Trophoblast cell (in vitro differentiated cells and primary cell): ENCODE data around the gene CLDN2.

ENCODE experiments used
- DNase-seq, 2 donors: peaks; one replicate each; pipeline ENCODE4 v3.0.0-alpha.2; 2016
- H2AFZ ChIP-seq: 2 replicates; pipeline ENCODE4 v1.6.1; 2013; ENCODE audit warnings: low read length, moderate library complexity, mild to moderate bottlenecking; ENCODE audit not compliant: insufficient read depth, poor library complexity
- H2AK5ac ChIP-seq: 2 replicates; pipeline ENCODE4 v1.6.1; 2013; ENCODE audit warnings: mild to moderate bottlenecking, low read length
- H2BK120ac ChIP-seq: 2 replicates; pipeline ENCODE4 v1.6.1; 2013; ENCODE audit warnings: low read length, mild to moderate bottlenecking, moderate library complexity; ENCODE audit not compliant: insufficient read depth, poor library complexity
- H2BK12ac ChIP-seq: 2 replicates; pipeline ENCODE4 v1.6.1; 2013; ENCODE audit warnings: mild to moderate bottlenecking, low read length, moderate library complexity
- H2BK5ac ChIP-seq: 2 replicates; pipeline ENCODE4 v1.6.1; 2013; ENCODE audit warnings: low read length, low read depth, moderate library complexity, mild to moderate bottlenecking; ENCODE audit not compliant: poor library complexity
- H3K14ac ChIP-seq: 2 replicates; pipeline ENCODE4 v1.6.1; 2013; ENCODE audit warnings: mild to moderate bottlenecking, low read length
- H3K18ac ChIP-seq: 2 replicates; pipeline ENCODE4 v1.6.1; 2013; ENCODE audit warnings: mild to moderate bottlenecking, low read length
- H3K23ac ChIP-seq: 2 replicates; pipeline ENCODE4 v1.6.1; 2013; ENCODE audit warnings: low read length
- H3K27ac ChIP-seq: 2 replicates; pipeline ENCODE4 v1.5.1; 2013; ENCODE audit warnings: low read depth, mild to moderate bottlenecking, inconsistent platforms, low read length, moderate library complexity
- H3K27me3 ChIP-seq: 2 replicates; pipeline ENCODE4 v1.6.1; 2013; ENCODE audit warnings: inconsistent platforms, mild to moderate bottlenecking, low read length, moderate library complexity; ENCODE audit not compliant: insufficient read depth
- H3K36me3 ChIP-seq, 2 experiments: 1 replicate in 1 of 2; 2 replicates in 1 of 2; pipeline ENCODE4 v1.6.1; 2013; ENCODE audit warnings: low read length in 2 of 2, mild to moderate bottlenecking in 2 of 2, moderate library complexity in 1 of 2; ENCODE audit not compliant: insufficient read depth in 2 of 2, control insufficient read depth in 1 of 2
- H3K4ac ChIP-seq: 2 replicates; pipeline ENCODE4 v1.6.1; 2013; ENCODE audit warnings: low read depth, mild to moderate bottlenecking, low read length, moderate library complexity
- H3K4me1 ChIP-seq, 2 experiments: 1 replicate in 1 of 2; 2 replicates in 1 of 2; pipeline ENCODE4 v1.6.1; 2013; ENCODE audit warnings: low read length in 2 of 2, mild to moderate bottlenecking in 2 of 2, moderate library complexity in 1 of 2; ENCODE audit not compliant: insufficient read depth in 2 of 2, control insufficient read depth in 1 of 2
- H3K4me2 ChIP-seq: 2 replicates; pipeline ENCODE4 v1.6.1; 2013; ENCODE audit warnings: inconsistent platforms, mild to moderate bottlenecking, low read length, moderate library complexity
- H3K4me3 ChIP-seq: 2 replicates; pipeline ENCODE4 v1.5.1; 2013; ENCODE audit warnings: mild to moderate bottlenecking, low read depth, low read length, inconsistent platforms
- H3K79me1 ChIP-seq: one replicate; pipeline ENCODE4 v1.6.1; 2013; ENCODE audit warnings: low read length
- H3K79me2 ChIP-seq: 2 replicates; pipeline ENCODE4 v1.6.1; 2013; ENCODE audit warnings: low read length, mild to moderate bottlenecking; ENCODE audit not compliant: control insufficient read depth, insufficient read depth, poor library complexity
- H3K9ac ChIP-seq: 2 replicates; pipeline ENCODE4 v1.6.1; 2013; ENCODE audit warnings: mild to moderate bottlenecking, low read length
- H3K9me3 ChIP-seq: 2 replicates; pipeline ENCODE4 v1.6.1; 2013; ENCODE audit warnings: low read depth, mild to moderate bottlenecking, control low read depth, inconsistent platforms, low read length; ENCODE audit not compliant: insufficient read depth
- H4K12ac ChIP-seq: 2 replicates; pipeline ENCODE4 v1.6.1; 2013; ENCODE audit warnings: low read depth, mild to moderate bottlenecking, low read length, moderate library complexity
- H4K8ac ChIP-seq: 2 replicates; pipeline ENCODE4 v1.6.1; 2013; ENCODE audit warnings: low read depth, mild to moderate bottlenecking, low read length, moderate library complexity
- H4K91ac ChIP-seq: one replicate; pipeline ENCODE4 v1.6.1; 2013; ENCODE audit warnings: low read depth, mild to moderate bottlenecking, low read length, moderate library complexity
- WGBS: extraction: QIAGEN DNeasy Blood & Tissue Kit; methylation state at CpG from one replicate; pipeline ENCODE4 v1.1.7; 2013; ENCODE audit warnings: missing lambda C conversion rate; ENCODE audit not compliant: insufficient read length, insufficient coverage; ENCODE audit errors: extremely low coverage; 5-methylcytosine and 5-hydroxymethylcytosine counted together

The CLDN2 gene

GRCh38 chrX:106952988-106953387 is 32.8 kb downstream of the CLDN2 start:
- Histone ChIP-seq H3K79me2 (no peaks in the 10 kb centered on the region), H4K8ac (no peak overlapping the region), H2BK5ac (no peak overlapping the region), H2BK120ac (no peak overlapping the region), H3K27me3 (no peaks in the 10 kb centered on the region), H3K14ac (no peak overlapping the region), H3K4me2 (no peak overlapping the region), H3K36me3 (peaks cover 0 to 5% of the 10 kb centered on the region in 2 experiments), H3K4ac (no peak overlapping the region), H3K23ac (no peak overlapping the region), H3K27ac (no peak overlapping the region), H3K18ac (no peak overlapping the region), H2BK12ac (no peak overlapping the region), H3K79me1 (no peaks in the 10 kb centered on the region), H4K91ac (no peak overlapping the region), H2AK5ac (no peak overlapping the region), H4K12ac (no peak overlapping the region), H2AFZ (no peak overlapping the region), H3K4me3 (no peak overlapping the region), H3K9me3 (no peaks in the 10 kb centered on the region), H3K9ac (no peak overlapping the region), H3K4me1 (no peaks in the 10 kb centered on the region)
- WGBS = no CpG with 5 or more reads among the region's 1 CpG
- DNase-seq = peak in 1 of 2 donors; percentile 40

DNA sequence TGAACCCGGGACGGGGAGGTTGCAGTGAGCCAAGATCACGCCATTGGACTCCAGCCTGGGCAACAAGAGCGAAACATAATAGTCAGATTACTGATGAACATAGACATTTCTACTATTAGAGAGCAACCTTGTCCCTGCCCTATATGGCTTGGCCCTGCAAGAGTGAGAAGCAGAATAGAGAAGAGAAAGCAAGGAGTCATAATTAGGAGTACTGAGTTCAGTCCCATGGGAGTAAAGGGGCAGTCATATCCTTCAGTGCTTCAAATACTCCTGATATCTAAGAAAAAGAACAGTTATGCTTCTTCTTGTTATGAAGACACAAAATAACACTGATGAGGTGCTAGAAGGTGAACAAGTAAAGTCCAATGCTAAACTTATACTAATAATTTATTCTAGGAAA is 33.8 kb downstream of the CLDN2 start:
- H4K8ac ChIP-seq = no peak overlapping the region
- H2AK5ac ChIP-seq = no peak overlapping the region
- H3K9ac ChIP-seq = no peak overlapping the region
- DNase-seq = no peak
- no peak overlapping the region for H3K14ac ChIP-seq
- no peak overlapping the region for H4K12ac ChIP-seq
- no CpG with 5 or more reads among the region's 4 CpGs for WGBS
- H4K91ac ChIP-seq = no peak overlapping the region
- no peak overlapping the region for H3K23ac ChIP-seq
- H3K4me2 ChIP-seq = no peak overlapping the region
- no peaks in the 10 kb centered on the region for H3K27me3 ChIP-seq
- H3K18ac ChIP-seq = no peak overlapping the region
- H2BK12ac ChIP-seq = no peak overlapping the region
- no peaks in the 10 kb centered on the region for H3K79me1 ChIP-seq
- H3K27ac ChIP-seq = no peak overlapping the region
- no peaks in the 10 kb centered on the region for H3K9me3 ChIP-seq
- H3K4ac ChIP-seq = no peak overlapping the region
- H3K4me3 ChIP-seq = no peak overlapping the region
- H2BK120ac ChIP-seq = no peak overlapping the region
- peaks cover 0 to 6% of the 10 kb centered on the region in 2 experiments for H3K36me3 ChIP-seq
- H3K4me1 ChIP-seq = no peaks in the 10 kb centered on the region
- no peak overlapping the region for H2BK5ac ChIP-seq
- no peak overlapping the region for H2AFZ ChIP-seq
- no peaks in the 10 kb centered on the region for H3K79me2 ChIP-seq

DNA sequence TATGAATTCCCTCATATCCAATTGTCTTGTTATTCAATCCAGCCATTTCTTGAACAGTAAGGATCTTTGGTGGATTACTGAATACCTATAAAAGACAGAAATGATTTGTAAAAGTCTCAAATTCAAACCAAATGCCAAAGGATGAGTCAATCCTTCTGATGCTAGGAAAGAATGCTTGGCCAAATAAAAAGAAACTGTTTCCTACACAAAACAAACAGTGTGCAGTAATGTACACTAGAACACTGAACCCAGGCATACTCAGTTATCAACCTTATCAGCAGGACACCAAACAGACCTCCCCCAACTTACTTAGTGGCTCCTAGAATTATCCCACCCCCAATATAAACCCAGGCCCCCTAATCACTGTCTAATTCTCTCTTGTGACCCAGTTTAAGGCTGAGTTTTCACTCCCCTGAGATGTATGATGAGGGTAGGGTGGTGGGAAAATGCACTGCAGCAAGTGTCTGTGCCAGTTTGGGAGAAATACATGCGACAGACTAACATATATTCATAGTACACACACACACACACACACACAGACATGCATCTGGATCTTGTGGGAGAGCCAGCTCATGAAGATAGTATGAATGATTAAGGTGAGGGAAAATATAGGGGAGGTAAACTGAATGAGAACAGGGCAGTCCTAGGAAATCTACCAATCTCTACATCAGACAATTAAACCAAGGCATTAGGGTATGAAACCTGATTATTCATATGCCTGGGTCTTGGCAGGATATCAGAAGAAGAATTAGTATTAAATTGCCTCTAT is 35.0 kb downstream of the CLDN2 start:
- Histone ChIP-seq H2BK120ac (no peak overlapping the region), H3K4ac (no peak overlapping the region), H2BK5ac (no peak overlapping the region), H3K9ac (no peak overlapping the region), H3K79me2 (no peaks in the 10 kb centered on the region), H3K27ac (no peak overlapping the region), H3K23ac (no peak overlapping the region), H4K91ac (no peak overlapping the region), H3K18ac (no peak overlapping the region), H4K8ac (no peak overlapping the region), H4K12ac (no peak overlapping the region), H2BK12ac (no peak overlapping the region), H3K4me1 (no peaks in the 10 kb centered on the region), H3K14ac (no peak overlapping the region), H3K9me3 (no peaks in the 10 kb centered on the region), H3K27me3 (no peaks in the 10 kb centered on the region), H2AFZ (no peak overlapping the region), H3K79me1 (no peaks in the 10 kb centered on the region), H3K4me3 (no peak overlapping the region), H2AK5ac (no peak overlapping the region), H3K4me2 (no peak overlapping the region), H3K36me3 (peaks cover 0 to 6% of the 10 kb centered on the region in 2 experiments)
- peak; percentile 42 to 66 for DNase-seq
- no CpG with 5 or more reads among the region's 1 CpG for WGBS

- Histone ChIP-seq H3K4me3 (no peak overlapping the region), H3K79me2 (no peaks in the 10 kb centered on the region), H2AFZ (no peak overlapping the region), H3K18ac (no peak overlapping the region), H2BK120ac (no peak overlapping the region), H3K14ac (no peak overlapping the region), H3K79me1 (no peaks in the 10 kb centered on the region), H3K36me3 (peaks cover 2 to 10% of the 10 kb centered on the region in 2 experiments), H3K23ac (no peak overlapping the region), H4K8ac (no peak overlapping the region), H3K27ac (no peak overlapping the region), H3K4me2 (no peak overlapping the region), H3K9me3 (no peaks in the 10 kb centered on the region), H3K4ac (no peak overlapping the region), H4K12ac (no peak overlapping the region), H4K91ac (no peak overlapping the region), H2BK5ac (no peak overlapping the region), H3K27me3 (no peaks in the 10 kb centered on the region), H3K4me1 (no peaks in the 10 kb centered on the region), H2AK5ac (no peak overlapping the region), H3K9ac (no peak overlapping the region), H2BK12ac (no peak overlapping the region)
- peak in 1 of 2 donors; percentile 13 for DNase-seq
- no CpG with 5 or more reads among the region's 1 CpG for WGBS
Observed at GRCh38 chrX:106957856-106958255, 37.7 kb downstream of the CLDN2 start.
